ENCODE data around the gene FRMD4A. TPM values are rescaled to one million over a fixed set of nuclear protein-coding genes. Genes with fewer than 3 reads are reported as not detected.

The FRMD4A gene
- total RNA-seq, 1 experiment from 2014 or later, result 19.6 TPM

- no peak for TF ChIP-seq CTCF (conservative IDR thresholded peaks at IDR 0.05)
- Histone ChIP-seq H2BK12ac (ENCODE audit: insufficient read length, low read depth, low read length) (no peak overlapping the region), H2AFZ (ENCODE audit: low read length) (no peak overlapping the region), H3K23me2 (ENCODE audit: insufficient read length, low read depth, low read length, poor library complexity, severe bottlenecking) (no peaks in the 10 kb centered on the region), H2BK120ac (ENCODE audit: low read depth, low read length, poor library complexity, severe bottlenecking) (no peak overlapping the region), H3K27me3 (ENCODE audit: insufficient read depth, low read length) (no peaks in the 10 kb centered on the region), H3K4ac (ENCODE audit: low read depth, low read length) (no peak overlapping the region), H3K56ac (ENCODE audit: insufficient read length, low read depth, low read length) (no peak overlapping the region), H3K79me2 (ENCODE audit: insufficient read depth, low read length) (peaks cover 16% of the 10 kb centered on the region; the same call in 1 of the 2 replicates), H3K9ac (ENCODE audit: extremely low read depth, insufficient read length, low read length) (no peak overlapping the region), H4K91ac (ENCODE audit: insufficient read length, low read depth, low read length) (no peak overlapping the region), H3K9me3 (ENCODE audit: control insufficient read depth, low read depth, low read length) (no peaks in the 10 kb centered on the region), H4K8ac (replicated peaks; ENCODE audit: insufficient read length, low read depth, low read length) (no peak overlapping the region), H3K14ac (ENCODE audit: insufficient read depth, low read length) (no peak overlapping the region), H3K4me1 (ENCODE audit: insufficient read depth, low read length) (peaks cover 8% of the 10 kb centered on the region; the same call in 1 of the 2 replicates), H3K4me2 (ENCODE audit: insufficient read depth, insufficient read length, low read length) (no peak overlapping the region), H2BK20ac (ENCODE audit: low read depth, low read length, poor library complexity, severe bottlenecking) (no peak overlapping the region), H3K79me1 (ENCODE audit: insufficient read depth, low read depth, low read length, poor library complexity, severe bottlenecking) (no peaks in the 10 kb centered on the region), H2AK5ac (ENCODE audit: insufficient read length, low read length) (peak overlapping the region; percentile 24), H3K18ac (ENCODE audit: insufficient read length, low read depth, low read length) (no peak overlapping the region), H2BK15ac (ENCODE audit: low read depth, low read length) (no peak overlapping the region), H4K5ac (ENCODE audit: insufficient read length, low read depth, low read length) (no peak overlapping the region), H2BK5ac (ENCODE audit: insufficient read length, low read length) (no peak overlapping the region), H3T11ph (ENCODE audit: low read length) (no peak overlapping the region), H4K20me1 (ENCODE audit: control insufficient read depth, insufficient read depth, insufficient read length) (no peaks in the 10 kb centered on the region), H3K23ac (ENCODE audit: insufficient read length, low read depth, low read length) (no peak overlapping the region), H3K27ac (ENCODE audit: insufficient read length, low read depth, low read length) (no peak overlapping the region)
- H3K36me3 Mint-ChIP-seq (ENCODE audit: insufficient read depth in 1 of 3, low read depth in 3 of 3), result no peaks in the 10 kb centered on the region
- WGBS (ENCODE audit: extremely low coverage, insufficient read length, low lambda C conversion rate), result no CpG with 5 or more reads among the region's 3 CpGs
- H3K9me3 Mint-ChIP-seq, result no peaks in the 10 kb centered on the region
- DNase-seq, result no peak
- peaks cover 30 to 31% of the 10 kb centered on the region in 2 experiments for H3K4me1 Mint-ChIP-seq
- H3K27me3 Mint-ChIP-seq (ENCODE audit: low read depth), result no peaks in the 10 kb centered on the region
- H3K4me3 Mint-ChIP-seq, result no peak overlapping the region
- H3K27ac Mint-ChIP-seq, result no peak overlapping the region
These were observed 450.0 kb downstream of the FRMD4A start for GRCh38 chr10:13880760-13881159.

Measured in H9 (cell line).